CD1c-positive myeloid dendritic cell (primary cell): Measurements from ENCODE around the gene GALNT14.

Source experiments
- DNase-seq: peaks from one replicate; pipeline ENCODE4 v3.0.0-alpha.2; 2016; ENCODE audit errors: extremely low spot score

GALNT14 gene

DNA sequence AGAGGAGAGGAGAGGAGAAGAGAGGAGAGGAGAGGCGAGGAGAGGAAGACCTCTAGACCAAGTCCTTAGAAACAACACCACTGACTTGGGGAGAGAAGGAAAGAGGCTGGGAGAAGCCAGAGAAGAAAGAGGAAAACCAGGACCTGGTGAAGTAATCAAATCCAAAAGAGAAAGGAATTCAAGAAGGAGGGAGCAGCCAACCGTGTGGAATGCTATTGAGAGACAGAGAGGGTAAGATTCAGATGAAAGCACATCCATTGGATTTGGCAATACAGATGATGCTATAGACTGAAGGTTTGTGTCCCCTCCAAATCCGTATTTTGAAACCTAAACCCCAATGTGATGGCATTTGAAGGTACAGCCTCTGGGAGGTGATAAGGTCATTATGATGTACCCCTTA is 50.7 kb downstream of the GALNT14 start:
- no peak for DNase-seq

DNA sequence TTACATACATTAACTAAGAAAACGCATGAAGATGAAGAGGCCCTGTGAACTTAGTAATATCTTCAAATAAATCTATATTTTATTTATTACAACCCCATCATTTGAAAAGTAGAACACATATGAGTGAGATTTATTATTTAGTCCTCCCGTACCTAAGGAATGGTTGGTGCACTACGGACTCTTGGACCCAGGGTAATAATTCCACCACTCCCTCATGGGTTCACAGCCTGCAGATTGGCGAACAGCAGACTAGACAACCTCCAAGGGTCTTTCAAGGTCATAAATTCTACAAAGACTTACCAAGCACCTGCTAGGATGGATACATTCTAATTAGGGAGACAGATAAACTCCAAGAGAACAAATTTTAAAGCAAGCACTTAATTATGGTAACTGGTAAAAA is 51.6 kb downstream of the GALNT14 start:
- DNase-seq, result no peak

GRCh38 chr2:31083234-31083993 is 54.8 kb downstream of the GALNT14 start:
- no peak for DNase-seq

DNA sequence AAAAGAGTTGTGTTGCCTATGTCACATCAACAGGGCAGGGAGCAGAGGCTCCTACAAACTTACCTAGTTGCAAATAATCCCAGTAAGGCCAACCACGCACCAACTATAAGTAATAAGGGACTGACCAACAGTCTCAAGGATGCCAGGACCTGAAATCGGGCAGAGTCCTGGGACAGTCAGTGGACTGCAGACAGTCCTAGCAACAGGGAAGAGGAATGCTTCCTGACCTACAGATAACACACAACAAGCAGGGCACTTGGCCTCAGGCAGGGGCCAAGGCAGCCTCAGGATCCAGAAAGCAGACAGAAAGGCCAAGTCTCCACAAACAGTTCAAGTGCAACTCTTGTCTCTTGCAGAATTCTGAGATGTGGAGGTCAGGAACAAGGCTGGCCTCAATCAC is 56.2 kb downstream of the GALNT14 start:
- DNase-seq, result no peak

DNA sequence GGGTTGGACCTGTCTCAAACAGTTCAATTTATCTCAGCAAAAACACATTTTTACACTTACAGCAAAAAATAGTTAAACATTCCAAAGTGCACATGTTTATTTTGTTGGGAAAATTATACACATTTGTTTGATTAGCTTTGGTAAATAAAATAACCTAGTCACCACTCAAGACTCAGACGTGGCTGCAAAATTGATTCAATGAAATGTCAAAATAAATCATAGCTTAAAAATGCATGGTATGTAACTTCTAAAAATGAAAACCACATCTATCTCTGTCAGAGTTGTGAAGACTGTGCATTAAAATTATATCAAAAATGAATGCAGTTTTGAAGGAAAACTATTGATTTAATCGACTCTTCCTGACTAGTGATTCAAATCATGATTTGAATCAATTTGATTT is 56.7 kb downstream of the GALNT14 start:
- no peak for DNase-seq

DNA sequence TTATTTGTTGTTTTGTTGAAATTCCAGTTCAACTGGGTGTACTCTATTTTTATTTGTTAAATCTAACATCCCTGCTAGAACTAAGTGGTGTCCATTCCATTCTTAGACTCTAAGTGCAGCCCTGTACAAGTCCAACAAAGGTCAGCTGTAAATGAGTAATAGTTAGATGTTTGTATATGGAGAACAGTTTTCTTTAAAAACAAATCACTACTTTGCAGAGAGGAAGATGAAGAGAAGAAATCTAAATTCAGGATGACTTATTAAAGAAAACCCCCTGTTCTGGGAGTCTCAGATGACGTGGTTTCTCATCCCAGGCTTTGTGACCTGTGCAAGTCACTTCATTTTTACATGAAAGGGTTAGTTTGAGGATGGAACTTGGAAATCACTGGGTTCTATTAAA is 57.9 kb downstream of the GALNT14 start:
- DNase-seq, result no peak

DNA sequence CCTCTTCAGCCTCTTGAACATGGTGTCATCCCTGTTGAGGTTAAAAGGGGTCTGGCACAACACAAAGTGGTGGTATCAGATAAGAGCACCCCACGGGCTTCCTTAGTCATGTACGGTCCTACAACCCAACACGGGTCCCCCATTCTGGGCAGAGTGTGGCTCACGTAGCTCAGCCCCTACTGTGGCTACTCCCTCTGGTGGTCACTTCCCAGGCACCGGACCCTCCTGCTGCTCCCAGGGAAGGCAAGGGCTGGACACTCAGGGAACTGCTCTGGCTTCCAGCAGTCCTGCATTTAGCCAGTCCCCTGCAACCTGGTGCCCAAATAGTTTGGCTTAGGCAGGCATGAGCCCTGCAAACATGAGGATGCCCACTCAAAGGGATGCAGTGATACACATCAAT is 58.6 kb downstream of the GALNT14 start:
- DNase-seq, result no peak

DNA sequence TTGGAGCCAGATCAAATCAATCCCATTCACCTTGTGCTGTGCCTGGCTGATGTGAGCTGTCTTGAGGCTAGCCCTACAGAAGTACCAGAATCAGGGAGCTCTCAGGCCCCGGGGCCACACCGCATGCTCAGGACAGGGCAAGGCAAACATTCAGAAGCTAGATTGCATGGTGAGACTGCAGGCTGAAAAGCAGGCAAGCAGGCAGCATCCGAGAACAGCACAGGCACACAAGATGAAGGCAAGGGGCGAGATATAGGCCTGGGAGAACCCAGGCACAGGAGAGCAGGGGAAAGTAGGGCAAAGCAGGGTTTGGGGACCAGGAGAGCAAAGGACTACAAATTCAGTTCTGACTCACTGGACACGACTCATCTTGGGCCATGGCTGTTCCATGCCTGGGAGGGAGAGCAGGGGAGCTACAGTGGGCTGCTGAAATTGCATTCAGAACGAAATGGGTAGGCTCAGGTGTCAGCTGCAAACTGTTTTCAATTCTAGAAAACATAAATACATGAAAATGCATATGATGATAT is 59.6 kb downstream of the GALNT14 start:
- no peak for DNase-seq

- DNase-seq, result no peak
Measured at GRCh38 chr2:31078011-31078410, 60.2 kb downstream of the GALNT14 start.

DNA sequence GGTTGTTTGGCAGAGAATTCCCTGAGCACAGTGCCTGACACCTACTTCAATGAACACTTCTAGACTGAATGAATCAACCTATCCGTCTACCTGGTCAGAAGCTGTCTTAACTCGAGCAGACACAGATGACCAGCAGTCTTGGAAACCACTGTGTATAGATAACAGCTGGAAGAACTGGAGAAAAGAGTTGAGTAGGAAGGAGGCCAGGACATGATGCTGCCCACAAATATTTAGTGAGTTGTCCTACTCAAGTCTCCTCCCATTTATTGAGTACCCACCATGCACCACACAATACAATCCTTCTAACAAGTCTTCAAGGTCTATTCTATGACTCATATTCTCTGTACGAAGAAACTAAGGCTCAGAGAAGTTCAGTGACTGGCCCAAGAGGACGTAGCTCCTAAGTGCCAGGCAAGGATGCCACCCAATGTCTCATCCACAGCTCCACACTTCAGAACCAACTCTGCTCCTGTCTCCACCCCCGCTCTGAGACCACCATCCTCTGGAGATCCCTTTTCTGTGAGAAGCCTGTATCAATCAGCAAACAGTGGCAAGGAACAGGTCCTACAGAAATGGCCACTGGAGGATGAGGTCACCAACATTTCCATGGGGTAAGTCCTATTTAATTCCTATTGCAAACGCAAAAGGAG is 62.2 kb downstream of the GALNT14 start:
- DNase-seq, result no peak

- DNase-seq, result no peak
Measured at GRCh38 chr2:31075431-31075830, 62.8 kb downstream of the GALNT14 start.

DNA sequence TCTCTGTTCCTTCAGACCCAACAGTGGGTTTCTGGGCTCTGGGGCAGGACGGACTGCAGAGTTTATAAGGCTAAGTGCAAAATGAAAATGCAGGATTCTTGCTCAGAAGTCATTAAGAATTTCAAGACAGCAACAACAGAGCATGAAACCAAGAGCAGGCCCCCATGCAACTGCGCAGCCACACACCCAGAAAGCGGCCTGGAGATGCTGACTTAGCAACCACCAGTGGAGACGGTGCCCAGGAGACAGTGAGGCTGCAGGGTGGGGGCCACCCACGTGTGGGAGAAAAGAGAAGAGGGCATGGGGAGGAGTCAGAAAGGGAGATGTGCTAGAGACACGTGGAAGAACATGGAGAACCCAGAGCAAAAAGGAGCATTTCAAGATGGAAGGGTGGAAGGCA is 66.5 kb downstream of the GALNT14 start:
- no peak for DNase-seq

GRCh38 chr2:31070339-31071125 is 67.7 kb downstream of the GALNT14 start:
- no peak for DNase-seq

DNA sequence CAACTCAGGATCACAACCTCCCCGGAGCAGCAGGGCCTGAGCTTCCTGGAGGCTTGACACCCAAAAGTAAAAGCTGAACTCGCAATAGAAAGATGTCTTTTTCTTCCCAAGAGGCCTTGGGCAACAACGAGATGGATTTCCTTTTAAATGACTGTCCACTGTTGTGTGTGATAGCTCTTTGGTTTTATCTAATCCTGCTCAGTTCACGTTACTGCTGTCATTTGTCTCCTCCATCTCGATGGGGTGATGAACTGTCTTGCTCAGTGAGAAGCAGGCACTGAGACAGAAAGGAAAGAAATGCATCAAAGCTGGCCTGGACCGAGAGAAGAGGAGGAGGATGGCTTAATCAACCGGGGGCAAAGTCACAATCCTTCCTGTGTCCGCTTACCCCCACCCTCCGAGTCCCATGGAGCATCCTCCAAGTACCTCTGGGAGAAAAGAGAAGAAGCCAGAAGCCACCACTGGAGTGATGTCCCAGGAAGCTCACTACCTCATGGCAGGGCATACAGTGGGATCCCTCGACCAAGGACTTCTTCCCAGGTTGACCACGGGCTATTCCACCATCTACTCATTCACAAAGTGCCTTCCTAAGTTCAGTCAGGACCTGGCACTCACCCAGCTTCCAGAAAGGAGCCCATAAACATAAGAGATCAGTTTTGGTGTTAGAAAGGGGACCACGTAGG is 68.5 kb downstream of the GALNT14 start:
- no peak for DNase-seq

GRCh38 chr2:31067259-31067658 is 71.0 kb downstream of the GALNT14 start:
- DNase-seq, result no peak

DNA sequence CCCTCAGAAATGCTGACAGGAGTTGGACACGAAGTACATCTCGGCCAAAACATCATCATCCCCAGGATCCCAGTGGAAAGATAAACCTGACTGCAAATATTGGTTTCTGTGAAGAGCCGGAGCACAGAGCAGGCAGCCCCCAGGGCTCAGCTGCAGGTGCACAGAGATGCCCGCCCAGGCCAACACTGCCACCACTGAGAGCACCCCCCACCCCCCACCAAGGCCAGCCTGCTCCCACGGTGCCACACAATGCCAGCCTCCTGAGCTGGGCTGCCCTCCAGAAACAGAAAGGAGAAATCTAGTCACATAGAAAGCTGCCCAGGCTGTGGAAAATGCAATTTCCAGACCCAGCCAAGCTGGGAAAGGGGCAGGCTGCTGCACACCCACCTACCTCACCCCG is 71.7 kb downstream of the GALNT14 start:
- no peak for DNase-seq

DNA sequence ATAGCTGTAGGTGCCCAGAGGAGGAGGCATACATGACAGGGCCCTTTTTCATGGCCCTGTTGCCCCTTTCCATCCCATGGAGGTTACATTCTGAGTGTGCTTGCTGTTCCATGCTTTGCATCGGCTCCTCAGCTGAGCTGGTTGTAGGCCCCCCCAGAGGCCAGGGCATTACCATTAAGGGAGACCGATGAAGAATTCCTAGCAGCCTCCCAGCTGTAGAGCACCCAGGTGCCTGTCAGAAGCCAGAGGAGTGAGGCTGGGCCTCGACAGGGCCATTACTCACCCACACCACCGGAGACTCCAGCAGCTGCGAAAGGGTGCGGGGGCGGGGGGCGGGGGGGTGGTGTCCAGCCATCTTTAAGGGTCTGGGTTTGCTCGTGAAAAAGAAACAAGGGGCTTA is 72.2 kb downstream of the GALNT14 start:
- no peak for DNase-seq

DNA sequence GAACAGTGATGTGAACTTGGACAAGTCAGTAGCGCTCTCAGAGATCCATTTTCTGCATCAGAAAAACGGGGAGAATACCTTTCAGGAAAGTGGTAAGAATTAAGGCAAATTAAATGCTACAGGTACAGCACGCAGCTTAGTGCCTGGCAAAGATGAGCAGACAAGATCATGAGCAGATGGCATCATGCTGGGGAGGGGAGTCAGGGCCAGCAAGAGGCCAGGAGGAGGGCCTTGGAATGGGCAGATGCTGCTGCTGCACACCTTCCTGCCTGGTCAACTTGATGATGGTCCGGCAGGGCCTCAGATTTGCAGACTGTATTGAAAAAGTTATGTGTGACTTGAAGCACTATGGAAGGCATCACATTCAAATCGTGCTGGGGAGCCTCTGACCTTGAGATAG is 72.9 kb downstream of the GALNT14 start:
- no peak for DNase-seq

DNA sequence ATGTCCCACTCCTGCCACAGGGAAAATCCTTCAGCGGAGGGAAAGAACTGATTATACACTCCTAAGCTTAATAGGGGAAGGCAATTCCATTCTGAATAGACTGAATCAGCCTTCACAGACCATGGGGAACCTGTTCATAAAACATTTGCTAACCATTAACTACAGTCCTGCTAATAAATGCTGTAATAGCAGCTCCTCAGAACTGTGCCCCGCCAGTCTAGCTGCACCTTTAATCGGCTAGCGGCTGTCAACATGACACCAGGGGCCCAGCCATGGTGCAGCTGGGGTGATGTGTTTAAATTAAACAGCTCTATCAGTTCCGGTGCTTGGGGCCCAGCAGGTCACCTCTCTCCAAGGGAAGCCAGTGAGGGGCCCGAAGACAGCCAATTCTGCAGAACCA is 77.8 kb downstream of the GALNT14 start:
- DNase-seq, result no peak

DNA sequence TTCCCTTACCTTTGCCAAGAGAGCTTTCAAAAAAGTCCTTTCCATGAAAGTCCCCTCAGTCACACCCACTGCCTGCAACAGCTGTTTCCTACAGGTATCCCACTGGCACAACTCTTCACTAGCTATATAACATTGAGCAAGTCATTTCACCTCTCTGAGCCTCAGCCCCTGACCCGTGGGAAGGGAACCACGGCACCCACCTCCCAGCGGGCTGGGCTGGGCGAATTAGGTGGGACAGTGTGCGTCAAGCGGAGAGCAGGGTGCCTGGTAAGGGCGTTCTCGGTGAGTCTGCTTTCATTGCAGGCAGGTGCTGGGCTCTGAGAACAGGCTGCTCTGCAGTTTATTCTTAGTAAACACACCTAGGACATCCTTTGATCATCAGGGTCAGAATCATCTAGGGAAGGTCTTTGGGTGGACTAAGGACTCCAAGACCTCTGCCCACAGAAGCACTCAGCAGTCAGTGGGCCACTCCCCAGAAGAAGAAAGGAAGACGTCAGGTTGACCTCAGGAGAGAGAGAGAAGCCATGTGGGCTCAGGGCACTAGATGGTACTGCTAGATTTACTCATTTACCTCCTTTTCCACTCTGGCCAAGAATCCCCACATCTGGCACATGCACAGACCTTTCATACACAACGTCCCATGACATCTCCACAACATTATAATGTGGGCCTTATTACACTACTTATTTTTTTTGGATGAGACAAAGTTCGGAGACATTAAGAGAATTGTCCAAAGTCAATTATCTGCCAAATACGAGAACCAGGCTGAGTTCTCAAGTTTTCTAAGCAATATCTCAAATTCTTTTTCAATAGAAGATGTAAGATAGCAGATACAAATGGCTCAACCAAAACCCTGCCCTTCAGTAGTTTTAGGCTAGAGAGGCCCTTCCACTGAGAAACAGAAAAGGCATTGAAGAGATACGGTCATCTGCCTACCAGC is 79.9 kb downstream of the GALNT14 start:
- no peak for DNase-seq

GRCh38 chr2:31057691-31058090 is 80.5 kb downstream of the GALNT14 start:
- DNase-seq, result no peak
